CD4-positive, alpha-beta T cell treated with Interleukin-21 for 1 hour (primary cell): ENCODE measurements around the gene CST9.
"Not testable (repeated sequence)": the region's sequence is repeated elsewhere in the genome, so short reads cannot be mapped to it uniquely, and the experiment has no call there.

Source experiments
- DNase-seq: peaks from one replicate; pipeline ENCODE4 v3.0.0-alpha.2; 2020

CST9 gene

DNA sequence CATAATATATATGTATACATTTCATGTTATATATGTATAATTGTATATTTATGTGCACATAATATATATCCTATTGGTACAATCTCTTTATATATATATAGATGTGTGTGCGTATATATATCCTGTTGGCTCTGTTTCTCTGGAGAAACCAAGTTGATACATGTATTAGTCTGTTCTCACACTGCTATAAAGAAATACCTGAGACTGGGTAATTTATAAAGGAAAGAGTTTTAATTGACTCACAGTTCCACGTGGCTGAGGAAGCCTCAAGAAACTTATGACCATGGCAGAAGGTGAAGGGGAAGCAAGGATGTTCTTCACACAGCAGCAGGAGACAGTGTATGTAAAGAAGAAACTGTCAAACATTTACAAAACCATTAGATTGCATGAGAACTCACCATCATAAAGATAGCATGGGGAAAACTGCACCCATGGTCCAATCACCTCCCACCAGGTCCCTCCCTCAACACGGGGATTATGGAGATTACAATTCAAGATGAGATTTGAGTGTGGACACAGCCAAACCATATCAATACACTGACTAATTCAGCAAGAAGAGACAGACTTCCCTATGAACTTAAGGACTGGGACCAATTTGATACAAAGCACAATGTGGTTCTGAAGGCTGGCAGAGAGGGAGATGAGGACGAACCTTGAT is 18.1 kb upstream of the CST9 start:
- no peak for DNase-seq

DNA sequence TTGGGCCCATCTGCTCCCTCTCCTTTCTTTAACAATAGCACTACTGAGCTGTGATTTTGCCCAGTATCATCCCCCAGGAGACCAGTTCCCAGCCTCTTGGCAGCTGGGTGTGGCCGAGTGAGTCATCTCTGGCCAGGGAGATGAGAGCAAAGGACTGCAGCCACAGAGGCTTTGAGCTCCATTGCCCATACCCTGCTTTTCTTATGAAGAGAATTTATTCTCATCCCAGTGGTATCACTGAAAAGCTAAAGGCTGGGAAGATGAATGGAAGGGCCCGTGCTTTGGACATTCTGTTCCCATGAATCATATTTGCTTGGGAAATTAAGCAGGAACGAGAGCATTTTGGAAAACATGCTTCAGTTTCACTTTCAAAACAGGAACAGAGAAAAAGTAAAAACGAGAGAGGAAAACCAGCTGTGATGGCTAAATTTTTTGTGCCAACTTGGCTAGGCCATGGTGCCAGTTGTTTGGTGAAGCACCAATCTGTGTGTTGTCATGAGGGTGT is 17.2 kb upstream of the CST9 start:
- DNase-seq = no peak

DNA sequence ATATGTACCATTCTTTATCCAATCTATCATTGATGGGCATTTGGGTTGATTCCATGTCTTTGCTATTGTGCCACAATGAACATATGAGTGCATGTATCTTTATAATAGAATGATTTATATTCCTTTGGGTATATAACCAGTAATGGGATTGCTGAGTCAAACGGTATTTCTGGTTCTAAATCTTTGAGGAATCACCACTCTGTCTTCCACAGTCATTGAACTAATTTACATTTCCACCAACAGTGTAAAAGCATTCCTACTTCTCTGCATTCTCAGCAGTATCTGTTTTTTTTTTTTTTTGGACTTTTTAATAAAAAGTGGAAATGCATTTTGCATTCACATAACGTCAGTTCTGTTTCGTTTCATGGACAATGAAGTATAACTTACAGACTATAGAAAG is 16.7 kb upstream of the CST9 start:
- DNase-seq = not testable (repeated sequence)

DNA sequence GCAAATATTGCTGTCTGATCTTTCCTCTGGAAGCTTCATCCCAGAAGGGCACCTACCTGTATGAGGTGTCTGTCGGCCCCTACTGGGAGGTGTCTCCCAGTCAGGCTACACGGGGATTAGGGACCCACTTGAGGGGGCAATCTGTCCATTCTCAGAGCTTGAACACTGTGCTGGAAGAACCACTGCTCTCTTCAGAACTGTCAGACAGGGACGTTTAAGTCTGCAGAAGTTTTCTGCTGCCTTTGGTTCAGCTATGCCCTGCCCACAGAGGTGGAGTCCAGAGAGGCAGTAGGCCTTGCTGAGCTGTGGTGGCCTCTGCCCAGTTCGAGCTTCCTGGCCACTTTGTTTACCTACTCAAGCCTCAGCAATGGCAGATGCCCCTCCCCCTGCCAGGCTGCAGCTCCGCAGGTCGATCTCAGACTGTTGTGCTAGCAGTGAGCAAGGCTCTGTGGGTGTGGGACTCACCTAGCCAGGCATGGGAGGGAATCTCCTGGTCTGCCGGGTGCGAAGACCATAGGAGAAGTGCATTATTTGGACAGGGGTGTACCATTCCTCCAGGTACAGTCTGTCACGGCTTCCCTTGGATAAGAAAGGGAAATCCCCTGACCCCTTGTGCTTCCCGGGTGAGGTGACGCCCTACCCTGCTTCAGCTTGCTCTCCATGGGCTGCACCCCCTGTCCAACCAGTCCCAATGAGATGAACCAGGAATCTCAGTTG is 15.1 kb upstream of the CST9 start:
- DNase-seq = not testable (repeated sequence)

DNA sequence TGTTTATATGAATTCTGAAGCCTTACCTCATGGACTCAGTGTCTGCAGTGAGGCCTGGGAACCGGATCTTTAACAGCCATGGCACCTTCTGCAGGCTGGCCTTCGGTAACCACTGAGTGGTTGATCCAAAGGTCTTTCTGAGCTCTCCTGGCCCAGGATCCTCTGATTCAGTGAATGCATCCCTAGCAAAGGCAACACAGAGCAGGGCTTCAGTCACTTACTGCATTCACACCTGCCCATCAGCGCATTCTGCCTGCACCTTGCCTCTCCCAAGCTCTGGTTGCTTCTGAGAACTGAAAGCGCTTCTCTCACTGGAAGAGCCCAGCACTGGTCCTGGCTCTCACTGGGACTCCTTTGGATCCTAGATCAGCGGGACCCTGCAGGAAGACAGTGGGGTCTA is 8.4 kb upstream of the CST9 start:
- DNase-seq = no peak

DNA sequence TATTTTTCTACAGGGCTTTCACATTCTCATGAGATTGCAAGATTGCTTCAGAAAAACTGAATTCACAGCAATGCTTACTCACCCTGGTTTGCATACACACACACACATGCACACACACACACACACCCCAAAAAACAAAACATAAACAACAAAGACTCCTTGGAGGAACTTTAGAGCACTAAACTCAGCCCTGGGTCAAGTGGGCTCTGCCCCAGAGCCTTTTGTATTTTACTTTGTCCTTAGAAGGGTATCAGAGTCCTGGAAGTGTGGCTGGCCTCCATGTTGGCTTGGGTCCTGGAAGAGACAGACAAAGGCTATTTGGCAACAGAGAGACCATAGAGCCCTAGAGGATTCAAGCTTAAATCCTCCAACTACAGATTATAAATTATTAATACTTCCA is 8.0 kb upstream of the CST9 start:
- DNase-seq = no peak

DNA sequence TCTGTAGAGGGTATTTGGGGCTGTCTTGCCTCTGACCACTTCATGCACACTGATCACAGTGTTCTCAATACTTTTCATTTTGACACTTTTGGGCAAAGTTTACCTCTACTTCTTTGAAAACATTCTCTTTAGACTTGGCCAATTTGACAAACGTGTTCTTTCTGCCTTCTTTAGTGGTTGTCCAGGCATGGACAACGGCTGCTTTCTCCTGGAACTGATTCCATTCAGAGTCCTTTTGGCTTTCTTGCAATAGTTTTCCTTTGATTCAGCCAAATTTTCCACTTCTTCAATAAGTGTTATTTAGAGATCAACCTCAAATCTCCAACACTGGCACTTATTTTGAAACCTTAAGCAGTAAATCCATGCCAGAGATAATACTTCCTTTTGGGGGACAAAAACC is 6.7 kb upstream of the CST9 start:
- DNase-seq = no peak

DNA sequence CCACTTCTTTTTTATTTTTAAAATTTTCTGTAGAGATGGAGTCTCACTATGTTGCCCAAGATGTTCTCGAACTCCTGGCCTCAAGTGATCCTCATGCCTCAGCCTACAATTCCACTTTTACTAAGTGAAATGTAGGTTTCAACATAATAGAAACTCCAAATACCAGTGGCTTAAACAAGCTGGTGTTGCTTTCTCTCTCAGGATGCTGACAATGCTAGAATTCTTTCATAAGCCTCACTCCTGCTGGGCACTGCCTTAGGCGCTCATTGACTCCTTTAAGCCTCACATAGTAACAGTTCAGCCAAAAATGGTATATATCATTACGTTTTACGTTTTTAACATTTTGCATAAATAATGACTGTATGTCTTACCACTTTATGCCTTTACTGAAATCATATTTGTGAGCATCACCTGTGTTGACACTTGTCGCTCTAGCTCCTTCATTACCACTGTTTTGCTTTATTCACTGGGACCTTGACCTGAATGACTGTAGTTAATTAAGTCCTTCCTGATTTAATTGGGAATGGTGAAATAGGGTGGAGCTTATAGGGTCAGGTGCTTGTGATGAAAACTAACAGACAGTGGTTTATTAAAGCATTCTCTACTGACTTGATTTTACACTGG is 3.9 kb upstream of the CST9 start:
- DNase-seq = no peak

DNA sequence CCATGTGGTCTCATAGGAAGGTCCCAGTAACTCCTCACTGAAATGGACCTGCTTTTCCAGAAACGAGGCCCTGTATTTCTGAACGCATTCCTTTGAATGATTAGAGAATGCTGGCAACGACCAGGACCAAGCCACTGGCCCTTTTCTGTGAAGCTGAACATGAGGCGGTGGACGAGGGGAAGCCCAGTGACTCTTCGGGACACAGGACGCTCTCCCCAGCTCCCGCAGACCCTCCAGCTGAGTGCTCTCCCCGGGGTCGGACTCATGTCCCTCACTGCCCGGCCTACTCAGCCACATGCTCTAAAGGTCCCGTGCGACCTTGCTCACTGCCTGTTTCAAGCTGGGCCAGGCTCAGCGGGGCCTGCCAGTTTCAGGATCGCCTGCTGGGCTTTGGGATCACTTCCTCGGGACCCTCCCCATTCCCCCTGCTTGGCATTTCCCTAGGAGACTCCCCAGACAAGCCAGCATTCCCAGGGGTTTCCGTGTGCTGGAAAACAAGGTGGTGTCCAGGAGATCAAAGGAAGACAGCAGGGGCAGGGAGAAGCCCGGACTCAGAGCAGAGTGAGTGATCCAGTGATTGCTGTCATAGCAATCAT is 2.6 kb upstream of the CST9 start:
- DNase-seq = no peak

DNA sequence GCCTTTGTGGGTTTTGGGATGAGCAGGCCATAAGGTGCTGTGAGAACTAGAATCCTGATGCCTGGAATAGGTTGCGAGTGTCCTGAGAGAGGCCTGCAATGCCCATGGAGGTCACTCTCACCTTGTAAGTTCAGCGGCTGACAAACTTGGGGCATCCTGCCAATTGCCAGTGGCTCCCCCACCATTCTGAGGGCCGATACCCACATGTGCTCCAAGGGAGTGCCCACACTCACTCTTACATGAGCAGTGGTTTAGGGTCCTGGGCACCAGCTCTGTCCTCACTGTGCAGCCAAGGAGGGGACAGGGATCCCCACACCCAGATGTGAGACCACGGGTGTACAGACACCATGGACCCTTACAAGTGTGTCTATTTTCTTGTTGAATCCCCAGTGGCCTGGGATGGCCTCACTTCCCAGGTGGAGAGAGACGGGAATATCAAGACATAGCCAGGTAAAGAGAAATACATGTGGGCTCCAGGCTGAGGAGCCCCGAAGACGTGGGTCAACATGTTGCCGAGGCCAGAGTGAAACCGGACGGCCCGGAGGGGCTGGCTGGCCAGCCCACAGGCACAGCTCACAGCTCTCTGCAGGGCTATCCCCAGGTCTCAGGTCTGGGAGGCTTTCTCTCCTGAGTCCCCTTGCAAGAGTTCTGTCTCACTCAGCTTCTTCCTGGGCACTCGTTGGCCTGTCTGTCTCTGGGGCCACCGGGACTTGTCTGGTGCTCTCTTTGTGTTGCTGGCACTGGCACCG is 2.0 kb upstream of the CST9 start:
- no peak for DNase-seq

DNA sequence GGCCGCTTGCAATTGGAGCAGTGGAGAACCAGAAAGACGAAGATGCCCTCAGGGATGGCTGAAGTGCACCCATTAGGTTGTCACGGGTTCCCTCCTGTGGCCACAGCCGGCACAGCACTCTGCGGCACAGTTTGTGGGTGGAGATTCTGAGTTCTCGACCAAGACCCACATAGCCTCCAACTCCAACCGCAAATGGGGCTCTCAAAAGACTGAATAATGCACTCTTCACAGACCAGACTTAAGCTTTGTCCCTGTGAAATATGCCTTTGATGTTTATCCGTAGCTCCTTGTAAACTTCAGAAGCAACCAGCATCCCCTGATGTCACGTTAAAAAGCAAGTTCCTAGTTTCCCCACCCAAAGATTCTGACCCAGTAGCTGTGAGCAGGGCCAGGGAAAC is 934 bp upstream of the CST9 start:
- peak; percentile 69 for DNase-seq

DNA sequence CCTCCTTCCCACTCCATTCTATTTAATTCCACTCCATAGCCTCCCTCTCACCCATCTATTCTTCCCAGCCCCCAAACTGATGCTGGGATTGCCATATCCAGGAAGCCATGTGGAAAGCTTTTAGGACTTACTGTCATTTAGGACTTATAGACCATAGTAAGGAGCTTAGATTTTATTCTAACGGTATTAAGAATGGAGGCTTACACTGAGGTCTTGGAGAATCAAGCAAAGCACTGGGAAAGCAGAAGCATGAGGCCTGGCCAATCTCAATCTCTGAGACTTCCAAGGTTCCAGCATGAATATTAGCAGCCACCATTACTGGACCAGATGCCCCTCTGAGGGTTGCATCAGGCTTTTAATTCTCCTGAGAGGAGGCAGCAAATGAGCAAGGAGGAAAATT is 1.4 kb downstream of the CST9 start:
- no peak for DNase-seq

DNA sequence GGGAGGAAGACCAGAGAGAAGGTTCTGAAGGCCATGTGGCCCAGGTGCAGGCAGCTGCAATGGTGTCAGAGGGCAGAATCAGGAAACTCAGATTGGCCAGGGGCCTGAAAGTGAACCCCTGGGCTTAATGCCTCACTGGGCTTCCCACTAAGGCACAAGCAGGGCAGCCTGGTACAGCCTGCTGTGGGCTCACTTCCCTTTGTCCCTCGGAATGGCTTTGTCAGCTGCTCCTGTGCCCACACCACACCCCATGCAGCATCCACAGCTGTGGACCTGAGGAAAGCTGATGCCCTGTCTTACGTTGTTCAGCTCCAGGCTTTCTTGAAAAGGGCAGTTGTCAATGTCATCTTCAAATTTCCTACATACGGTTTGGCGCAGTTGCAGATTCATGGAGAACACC is 2.4 kb downstream of the CST9 start:
- DNase-seq = no peak

DNA sequence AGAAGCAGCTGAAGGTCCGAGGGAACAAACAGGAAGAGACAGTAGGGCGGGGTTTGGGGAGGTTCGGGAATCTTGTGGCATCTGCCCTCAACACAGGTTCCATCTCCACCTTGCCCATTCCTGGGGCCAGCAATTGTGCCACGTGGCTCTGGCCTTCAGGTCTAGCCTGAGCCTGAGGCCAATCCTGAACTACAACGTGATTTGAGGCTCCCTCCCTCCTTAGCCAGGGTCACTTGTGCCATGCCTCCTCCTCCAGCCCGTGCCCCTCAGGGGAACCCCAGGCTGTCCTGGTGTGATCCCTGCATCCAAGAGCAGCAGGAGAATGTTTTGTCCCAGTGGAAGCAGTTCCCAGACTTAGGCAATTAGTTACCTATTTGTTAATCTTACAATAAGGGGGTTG is 3.0 kb downstream of the CST9 start:
- no peak for DNase-seq

DNA sequence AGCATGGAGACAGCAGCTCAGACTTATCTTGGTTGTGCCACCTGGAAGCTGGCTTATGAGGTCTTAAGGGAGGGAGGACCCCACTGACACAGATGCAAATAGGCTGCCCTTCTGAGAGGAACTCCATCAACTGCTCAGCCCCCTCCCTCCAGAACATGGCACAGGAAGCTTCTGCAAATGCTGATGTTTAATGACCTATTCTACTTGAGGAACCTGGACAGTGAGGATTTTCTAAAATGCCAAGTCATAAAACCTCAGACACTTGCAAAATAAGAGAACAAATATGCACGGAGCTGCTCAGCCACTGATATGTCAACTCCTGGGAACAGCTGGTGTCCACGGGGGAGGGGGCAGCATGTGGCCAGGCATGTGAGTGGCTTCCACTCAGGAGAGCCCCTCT is 3.5 kb downstream of the CST9 start:
- no peak for DNase-seq

DNA sequence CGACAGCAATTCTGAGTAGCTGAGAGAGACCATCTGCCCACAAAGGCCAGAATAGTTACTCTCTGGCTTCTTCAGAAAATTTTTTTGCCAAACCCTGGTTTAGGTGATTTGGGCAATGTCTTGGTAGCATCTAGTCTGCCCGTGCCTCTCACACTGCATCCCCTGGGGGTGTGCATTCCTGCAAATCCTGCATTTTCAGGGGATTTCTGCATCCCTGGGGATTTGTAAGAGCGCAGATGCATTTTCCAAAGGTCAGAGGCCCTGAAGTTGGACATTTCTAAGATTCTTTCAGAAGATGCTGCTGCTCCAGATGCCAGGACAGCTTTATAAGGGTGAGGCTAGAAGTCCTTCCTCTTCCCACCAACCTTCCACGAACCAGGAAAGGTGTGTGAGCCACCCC is 4.0 kb downstream of the CST9 start:
- DNase-seq = no peak

DNA sequence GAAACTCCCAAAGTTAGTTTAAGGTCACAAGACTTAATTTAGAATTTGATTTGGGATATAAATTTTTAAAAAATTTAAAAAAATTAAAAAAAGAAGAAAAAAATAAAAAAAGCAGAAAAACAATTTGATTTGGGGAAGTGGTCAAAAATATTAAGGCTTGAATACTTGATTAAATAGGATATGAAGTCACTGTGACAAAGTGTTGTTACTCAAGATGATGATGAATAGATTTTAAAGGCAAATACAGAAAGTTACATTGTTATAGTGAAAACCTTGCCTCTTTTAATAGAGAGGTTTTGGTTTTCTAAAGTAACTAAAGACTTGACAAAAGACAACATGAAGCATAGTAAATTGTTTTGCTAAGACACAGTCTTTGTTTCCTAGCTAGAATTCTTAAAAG is 7.2 kb downstream of the CST9 start:
- DNase-seq = no peak

DNA sequence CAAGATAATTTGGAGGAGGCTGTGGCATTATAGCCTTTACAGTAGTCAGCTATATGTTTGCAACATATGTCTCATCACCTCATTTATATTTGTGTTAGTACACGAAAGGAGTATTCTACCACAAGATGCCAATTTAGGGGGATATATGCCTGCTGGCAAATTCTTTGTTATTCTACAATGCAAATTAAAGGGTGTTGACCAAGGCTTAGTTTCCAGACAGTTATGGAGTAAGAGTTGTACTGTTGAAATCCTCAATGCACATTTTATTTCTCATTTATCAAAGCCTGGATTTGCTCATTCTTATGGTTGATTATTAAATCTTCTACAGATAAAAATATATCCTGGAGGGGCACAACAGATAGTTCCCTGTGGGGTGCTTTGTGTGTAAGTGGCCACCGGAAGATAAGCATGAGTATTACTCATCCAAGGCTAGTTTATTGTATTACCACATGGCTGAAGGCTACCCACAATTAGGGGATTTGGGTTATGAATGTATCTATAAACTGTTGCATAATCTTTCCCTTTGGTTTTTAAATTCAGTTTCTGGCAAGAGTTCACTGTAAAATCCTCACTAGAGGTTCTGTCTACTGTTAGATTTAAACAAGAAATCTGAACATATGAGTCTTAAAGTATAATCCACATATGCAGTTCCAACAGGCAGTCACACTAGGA is 9.0 kb downstream of the CST9 start:
- DNase-seq = no peak

DNA sequence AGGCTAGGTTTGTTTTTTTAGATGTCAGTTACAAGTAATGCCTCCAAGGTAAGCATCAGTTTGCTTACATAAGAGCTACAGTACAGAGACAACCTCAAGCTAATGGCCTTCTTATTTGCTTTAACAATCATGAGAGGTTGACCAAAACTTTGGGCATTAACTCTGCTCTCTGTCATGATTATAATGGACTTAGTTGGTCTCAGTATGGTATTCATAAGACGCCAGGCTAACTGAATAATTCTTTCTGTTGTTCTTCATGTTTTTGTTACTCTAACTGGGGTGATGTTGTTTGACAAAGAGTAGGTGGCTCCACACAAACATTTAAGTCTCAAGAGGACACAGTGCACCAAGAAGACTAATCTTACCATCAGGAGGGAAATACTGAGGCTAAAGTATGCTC is 9.8 kb downstream of the CST9 start:
- no peak for DNase-seq

DNA sequence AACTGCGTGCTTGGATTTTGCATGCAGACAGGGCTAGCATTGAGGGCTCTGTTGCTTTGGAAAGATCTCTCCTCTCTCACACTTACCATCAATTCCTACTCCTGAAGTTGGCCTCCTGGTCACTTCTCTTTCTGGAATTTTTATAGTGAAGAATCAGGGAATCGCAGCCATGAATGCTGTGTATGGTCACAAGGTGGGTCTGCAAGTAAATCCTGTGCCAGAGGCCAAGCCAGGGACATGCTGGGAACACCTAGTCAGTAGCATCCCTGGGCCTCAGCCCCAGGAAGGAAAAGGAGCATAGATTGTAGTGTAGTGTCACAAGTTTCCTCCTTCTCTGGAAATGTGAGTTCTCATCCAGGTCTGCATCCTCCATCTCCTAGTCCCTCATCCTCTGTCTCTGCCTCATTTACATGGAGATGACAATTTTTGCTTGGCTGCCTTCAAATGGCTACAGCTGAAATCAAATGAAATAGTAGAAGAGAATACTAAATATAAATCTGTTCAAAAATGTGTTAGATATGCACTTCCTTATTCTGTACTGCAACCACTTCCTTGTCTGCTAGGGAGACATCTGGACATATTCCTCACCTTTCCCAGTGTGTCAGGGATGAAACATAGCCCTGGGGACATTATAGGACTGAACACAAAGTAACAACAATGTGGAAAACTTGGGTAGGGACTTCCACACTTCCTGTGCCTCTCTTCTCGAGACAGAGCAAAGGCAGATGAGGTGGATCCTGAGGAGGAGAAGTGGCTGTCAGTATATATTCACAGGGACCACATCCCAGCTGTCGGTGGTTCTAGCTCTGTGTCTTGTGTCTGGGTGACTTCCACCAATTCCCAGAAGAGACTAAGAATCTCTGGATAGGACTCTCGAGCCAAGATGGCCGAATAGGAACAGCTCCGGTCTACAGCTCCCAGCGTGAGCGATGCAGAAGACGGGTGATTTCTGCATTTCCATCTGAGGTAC is 17.0 kb downstream of the CST9 start:
- no peak for DNase-seq

DNA sequence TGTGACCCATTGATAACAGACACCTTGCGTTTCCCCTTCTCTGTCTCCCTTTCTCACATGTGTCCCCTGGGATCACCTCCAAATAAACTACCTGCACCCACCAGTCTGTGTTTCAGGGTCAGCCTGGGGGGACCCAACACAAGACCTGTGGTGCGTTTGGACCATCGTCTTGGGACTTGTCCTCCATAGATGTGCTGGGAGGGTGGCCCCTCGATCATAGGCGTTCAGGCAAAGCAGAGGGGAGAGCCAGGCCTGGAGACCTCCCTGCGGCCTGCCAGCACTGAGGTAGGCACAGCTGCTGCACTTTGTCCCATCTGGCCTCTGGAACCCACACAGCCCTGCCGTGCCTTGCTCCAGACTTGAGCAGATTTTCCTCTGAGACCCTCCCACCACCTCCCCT is 18.1 kb downstream of the CST9 start:
- no peak for DNase-seq
